Lower leg skin (tissue), 3 donors: Measurements from ENCODE around the gene NRXN3.

Experiments
- CTCF ChIP-seq, 3 donors: fragments of 450-650 bp; IDR thresholded peaks; one replicate each; pipeline ENCODE4 v1.5.1; 2016; ENCODE audit warnings: antibody characterized with exemption in 3 of 3, mild to moderate bottlenecking in 3 of 3, moderate library complexity in 2 of 3
- POLR2A ChIP-seq, 2 donors: fragments of 450-650 bp; IDR thresholded peaks; one replicate each; pipeline ENCODE4 v1.6.1; 2016 to 2017; ENCODE audit warnings: antibody characterized with exemption in 2 of 2, mild to moderate bottlenecking in 1 of 2, moderate library complexity in 1 of 2

- TF ChIP-seq CTCF (IDR thresholded peaks at IDR 0.05), result no peak
- TF ChIP-seq POLR2A (IDR thresholded peaks at IDR 0.05), result no peak
These were observed 668.8 kb downstream of the NRXN3 start for GRCh38 chr14:78838959-78839358.
